GM18505 (cell line): ENCODE data around the gene GPR183.
A peak's percentile ranks its signal among the peaks of the same experiment; 100 is the strongest.

Source experiments
- ATAC-seq: cut with Tn5 transposase; IDR thresholded peaks from one replicate; pipeline ENCODE4 v1.9.1; 2021; ENCODE audit not compliant: unreplicated experiment
- POLR2A ChIP-seq: IDR thresholded peaks from 4 replicates; pipeline ENCODE4 v1.6.1; 2011; ENCODE audit warnings: borderline replicate concordance; ENCODE audit not compliant: insufficient read depth, insufficient read length; ENCODE audit errors: extremely low read depth

The GPR183 gene

GRCh38 chr13:99330942-99331341 lies 23.7 kb upstream of the GPR183 start:
- no peak for ATAC-seq
- TF ChIP-seq POLR2A = no peak

- no peak for ATAC-seq
- TF ChIP-seq POLR2A = no peak
These were observed 22.3 kb upstream of the GPR183 start for GRCh38 chr13:99329477-99329876.

- TF ChIP-seq POLR2A = no peak
- ATAC-seq = no peak
These were observed 20.6 kb upstream of the GPR183 start for GRCh38 chr13:99327761-99328160.

- no peak for ATAC-seq
- TF ChIP-seq POLR2A = no peak
These were observed 19.9 kb upstream of the GPR183 start for GRCh38 chr13:99327126-99327525.

GRCh38 chr13:99326012-99326411 lies 18.8 kb upstream of the GPR183 start:
- no peak for ATAC-seq
- no peak for TF ChIP-seq POLR2A

- ATAC-seq = no peak
- no peak for TF ChIP-seq POLR2A
These were observed 16.3 kb upstream of the GPR183 start for GRCh38 chr13:99323488-99323887.

GRCh38 chr13:99322297-99323103 lies 15.3 kb upstream of the GPR183 start:
- peak; percentile 85 for ATAC-seq
- TF ChIP-seq POLR2A = no peak

- ATAC-seq = no peak
- TF ChIP-seq POLR2A = no peak
These were observed 14.5 kb upstream of the GPR183 start for GRCh38 chr13:99321709-99322108.

GRCh38 chr13:99320693-99321481 lies 13.7 kb upstream of the GPR183 start:
- no peak for ATAC-seq
- no peak for TF ChIP-seq POLR2A

- ATAC-seq = no peak
- TF ChIP-seq POLR2A = no peak
These were observed 9.6 kb upstream of the GPR183 start for GRCh38 chr13:99316657-99317256.

GRCh38 chr13:99316224-99316623 lies 9.0 kb upstream of the GPR183 start:
- TF ChIP-seq POLR2A = no peak
- no peak for ATAC-seq

GRCh38 chr13:99315186-99315585 lies 8.0 kb upstream of the GPR183 start:
- ATAC-seq = no peak
- TF ChIP-seq POLR2A = no peak

GRCh38 chr13:99314640-99315176 lies 7.5 kb upstream of the GPR183 start:
- ATAC-seq = no peak
- TF ChIP-seq POLR2A = no peak
